HG02763 (cell line): Measurements from ENCODE around the gene LGALS3BP.
"Not testable (repeated sequence)": the region's sequence is repeated elsewhere in the genome, so short reads cannot be mapped to it uniquely, and the experiment has no call there.

Experiments
- ATAC-seq: cut with Tn5 transposase; IDR thresholded peaks from one replicate; pipeline ENCODE4 v1.9.1; 2021; ENCODE audit warnings: mild to moderate bottlenecking, moderate library complexity; ENCODE audit not compliant: unreplicated experiment

LGALS3BP gene

DNA sequence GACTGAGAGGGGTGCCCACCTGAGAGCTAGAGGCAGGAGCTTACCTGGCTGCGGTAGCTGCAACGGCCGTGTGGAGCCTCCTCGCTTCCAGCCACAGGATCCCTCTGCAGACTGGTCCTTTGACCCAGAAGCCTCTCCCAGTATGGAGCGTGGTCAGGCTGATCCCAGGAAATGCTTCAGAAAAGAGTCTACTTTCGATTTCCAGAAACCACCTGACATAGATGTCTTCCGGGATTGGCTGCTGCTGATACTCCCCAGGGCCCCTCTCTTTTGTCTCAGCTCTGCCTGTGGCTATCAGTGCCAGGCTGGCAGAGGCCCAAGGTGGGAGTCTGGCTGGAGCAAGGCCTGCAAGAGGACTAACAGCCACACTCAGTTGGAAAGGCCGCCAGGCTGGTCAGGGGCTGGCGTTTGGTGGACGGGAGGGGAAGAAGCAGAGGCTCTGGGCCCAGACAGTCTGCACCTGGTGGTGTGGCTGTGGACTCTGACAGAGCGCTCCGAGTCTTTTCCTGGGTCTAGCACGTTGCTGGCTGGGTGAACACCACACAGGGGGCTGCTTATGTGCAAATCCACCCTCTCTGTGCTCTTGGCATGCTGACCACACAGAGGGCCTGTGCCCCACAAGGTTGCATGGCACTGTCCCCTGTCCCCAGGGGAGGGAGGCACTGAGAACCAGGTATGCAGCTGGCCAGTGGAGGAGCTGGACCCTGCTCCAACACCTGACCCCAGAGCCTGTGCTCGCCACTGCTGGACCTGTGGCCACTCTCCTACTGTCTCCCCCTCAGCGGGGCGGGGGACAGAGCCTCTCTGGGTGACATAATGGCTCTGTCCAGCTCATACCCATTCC lies at the start of gene LGALS3BP:
Gene LGALS3BP (minus strand): TSS at position 144 of the 844 bp plus-strand sequence. CDS start 2,732 bp downstream, outside the sequence.
- ATAC-seq = no peak

GRCh38 chr17:79028496-79029326 lies 49.0 kb upstream of the LGALS3BP start:
- no peak for ATAC-seq

DNA sequence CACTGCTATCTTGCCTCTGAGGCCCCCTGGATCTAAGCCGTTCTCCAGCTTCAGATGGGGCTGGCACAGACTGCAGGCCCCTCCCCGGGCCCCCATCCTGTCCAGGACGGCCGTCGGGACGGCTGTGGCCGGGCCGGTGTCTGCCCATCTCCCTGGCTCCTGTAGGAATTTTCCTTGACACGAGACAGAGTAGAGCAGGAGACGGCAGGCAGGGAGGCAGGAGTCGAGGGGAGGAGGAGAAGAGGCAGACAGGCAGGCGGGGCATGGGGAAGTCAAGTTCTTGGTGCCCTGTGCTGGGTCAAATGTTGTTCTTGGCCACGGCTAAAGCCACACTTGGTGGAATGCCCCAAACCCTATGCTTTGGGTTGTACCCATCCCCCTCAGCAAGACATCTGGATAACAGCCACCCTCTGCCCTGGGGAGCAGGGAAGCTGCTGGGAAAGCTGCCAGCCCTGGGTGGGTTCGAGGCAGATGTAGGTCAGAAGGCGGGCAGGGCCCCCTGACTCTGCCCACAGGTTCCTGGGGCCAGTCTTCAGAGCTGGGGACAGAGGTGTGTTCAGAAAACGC lies 48.3 kb upstream of the LGALS3BP start:
- ATAC-seq = no peak

DNA sequence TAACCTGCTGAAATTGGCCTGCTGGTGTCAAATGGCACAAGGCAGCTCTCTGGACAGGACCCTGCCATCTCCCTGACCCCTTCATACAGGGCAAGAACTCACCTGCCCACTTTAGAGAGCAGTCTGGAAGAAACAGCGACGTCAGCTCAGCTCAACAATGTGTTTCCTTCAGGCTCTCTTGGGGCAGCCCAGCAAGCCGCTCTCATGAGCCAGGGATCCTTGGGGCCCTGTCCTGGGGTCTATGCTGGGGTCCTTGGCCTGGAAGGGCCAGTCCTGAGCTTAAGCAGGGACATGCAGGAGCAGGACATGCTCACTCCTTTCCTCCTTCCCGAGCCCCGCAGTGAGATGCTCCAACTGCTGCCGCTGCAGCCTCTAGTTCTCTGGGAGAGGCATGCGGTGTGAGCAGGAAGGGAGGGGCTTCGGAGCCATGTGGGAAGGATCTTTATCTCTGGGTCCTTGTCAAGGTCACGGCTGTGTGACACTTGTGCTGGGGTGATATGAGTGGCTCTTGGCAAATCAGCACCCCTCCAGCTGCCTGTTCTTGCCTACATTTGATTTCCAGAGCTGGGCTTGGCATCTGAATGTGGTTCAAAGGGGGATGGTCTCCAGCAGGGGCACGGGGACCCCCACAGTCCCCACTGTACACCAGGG lies 47.7 kb upstream of the LGALS3BP start:
- no peak for ATAC-seq

DNA sequence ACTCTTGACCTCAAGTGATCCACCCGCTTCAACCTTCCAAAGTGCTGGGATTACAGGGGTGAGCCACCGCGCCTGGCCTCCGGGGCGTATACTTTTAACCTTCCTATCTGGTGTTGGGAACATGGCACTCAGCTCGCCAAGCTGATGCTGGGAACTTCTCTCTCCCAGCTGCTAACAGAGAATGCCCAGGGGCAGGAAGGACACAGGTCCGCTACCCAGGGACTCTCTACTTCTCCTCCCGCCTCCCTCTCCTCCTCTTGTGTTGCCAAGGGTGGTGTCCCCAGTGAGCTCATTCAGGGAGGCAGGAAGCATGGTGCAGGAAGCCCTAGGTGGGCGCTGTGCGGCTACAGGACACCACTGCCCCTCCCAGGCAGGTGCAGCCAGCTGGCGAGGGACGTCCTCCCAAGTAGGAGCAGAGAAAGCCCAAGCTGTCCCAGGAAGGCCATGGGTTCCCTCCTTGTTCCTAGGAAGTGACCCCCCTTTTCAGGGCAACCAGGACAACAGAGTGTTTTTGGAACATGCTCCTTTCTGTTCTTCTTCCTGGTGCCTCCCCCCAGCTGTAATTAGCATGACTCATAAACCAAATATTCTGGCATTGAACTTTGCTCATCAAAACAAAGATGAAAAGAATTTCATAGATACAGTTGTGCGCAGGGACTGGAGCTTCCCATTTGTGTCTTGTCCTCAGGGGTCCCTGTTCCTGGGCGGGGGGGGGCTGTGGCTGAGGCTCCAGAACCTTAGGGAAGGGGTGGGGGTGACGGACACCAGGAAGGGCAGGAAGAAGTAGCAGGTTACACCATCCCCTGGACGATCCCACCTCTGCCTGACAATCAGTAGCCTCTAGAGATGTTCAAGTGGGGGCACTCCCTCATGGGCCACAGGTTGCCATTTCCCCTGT lies 46.9 kb upstream of the LGALS3BP start:
- no peak for ATAC-seq

GRCh38 chr17:79024901-79025737 lies 45.4 kb upstream of the LGALS3BP start:
- ATAC-seq = no peak

- ATAC-seq = no peak
Measured at GRCh38 chr17:79023886-79024771, 44.4 kb upstream of the LGALS3BP start, which contains the start of gene C1QTNF1. C1QTNF1 (plus strand) TSS chr17:79024169; CDS start chr17:79043969, 19,800 bp downstream.

GRCh38 chr17:79023180-79023705 lies 43.5 kb upstream of the LGALS3BP start:
- no peak for ATAC-seq

- ATAC-seq = no peak
Measured at GRCh38 chr17:79022507-79022991, 42.8 kb upstream of the LGALS3BP start.

GRCh38 chr17:79021929-79022328 lies 42.2 kb upstream of the LGALS3BP start:
- not testable (repeated sequence) for ATAC-seq

DNA sequence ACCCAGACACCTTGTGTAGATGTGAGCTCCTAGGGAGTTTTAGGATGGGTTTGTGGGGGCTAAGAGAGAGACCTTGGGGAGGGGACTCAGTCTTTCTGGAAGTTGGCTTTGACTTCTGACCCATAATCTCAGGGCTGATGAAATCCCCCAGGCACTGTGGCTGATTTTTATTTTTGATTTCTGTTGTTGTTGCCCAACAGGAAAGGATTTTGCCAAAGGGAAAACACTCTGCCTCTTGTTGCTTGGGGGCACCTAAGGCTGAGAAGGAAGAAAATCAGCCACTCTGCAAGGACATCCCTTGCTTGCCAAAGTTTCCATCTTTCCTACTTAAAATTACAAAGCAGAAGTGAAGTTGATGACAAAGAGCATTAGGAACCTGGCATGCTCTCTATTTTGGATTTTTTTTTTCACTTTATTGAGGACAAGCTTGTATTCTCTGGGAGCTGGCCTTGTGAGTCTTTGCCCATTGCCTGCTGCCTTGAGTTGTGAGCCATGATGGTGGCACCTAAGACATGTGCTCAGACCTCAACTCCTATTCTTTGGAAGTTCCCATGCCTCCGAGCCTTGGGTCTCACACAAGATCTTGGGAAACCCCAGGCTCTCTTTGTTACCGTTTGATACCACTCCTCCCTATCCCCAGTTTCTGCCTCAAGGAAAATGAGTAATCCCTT lies 41.0 kb upstream of the LGALS3BP start:
- ATAC-seq = no peak

DNA sequence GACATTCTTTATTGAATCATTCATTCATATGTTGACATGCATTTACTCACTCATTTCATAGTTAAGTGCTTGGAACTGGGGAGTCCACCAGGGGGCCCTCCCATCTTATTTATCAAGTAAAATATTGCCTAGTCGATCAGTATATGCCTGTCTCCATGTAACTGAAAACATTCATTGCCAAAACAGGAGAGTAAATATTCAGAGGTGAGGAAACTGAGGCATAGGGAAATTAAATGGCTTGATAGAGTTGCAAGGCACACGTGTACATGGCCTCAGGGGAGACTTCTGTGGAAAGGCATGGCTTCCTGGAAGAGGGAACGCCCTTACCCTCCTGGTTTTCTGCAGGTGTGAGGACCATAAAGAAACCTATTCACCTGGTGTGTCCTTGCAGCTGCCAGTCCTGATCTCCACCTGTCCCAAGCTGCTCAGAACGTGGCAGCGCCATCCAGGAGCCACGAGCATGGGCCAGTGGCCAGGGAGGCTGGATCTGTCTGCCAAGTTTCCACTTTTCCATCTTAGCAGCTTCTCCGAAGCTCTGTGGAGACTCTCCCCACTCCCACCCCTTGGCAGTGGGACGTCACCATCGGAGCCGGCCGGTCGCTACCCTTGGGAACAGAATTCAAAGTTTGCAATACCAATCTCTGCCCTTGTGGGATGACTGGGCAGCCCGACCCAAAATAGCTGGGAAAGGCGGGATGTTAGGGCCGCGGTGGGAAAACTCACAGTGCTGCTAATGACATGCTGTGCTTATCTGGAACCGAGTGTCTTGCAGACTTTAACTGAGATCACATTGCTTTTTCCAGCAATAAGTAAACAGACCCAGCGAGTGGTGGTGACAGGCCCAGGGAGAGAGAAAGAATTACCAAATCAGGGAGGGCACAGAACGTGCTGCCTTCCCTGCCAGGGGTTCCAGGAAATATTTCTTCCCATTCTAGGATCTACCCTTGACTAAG lies 40.2 kb upstream of the LGALS3BP start:
- no peak for ATAC-seq

DNA sequence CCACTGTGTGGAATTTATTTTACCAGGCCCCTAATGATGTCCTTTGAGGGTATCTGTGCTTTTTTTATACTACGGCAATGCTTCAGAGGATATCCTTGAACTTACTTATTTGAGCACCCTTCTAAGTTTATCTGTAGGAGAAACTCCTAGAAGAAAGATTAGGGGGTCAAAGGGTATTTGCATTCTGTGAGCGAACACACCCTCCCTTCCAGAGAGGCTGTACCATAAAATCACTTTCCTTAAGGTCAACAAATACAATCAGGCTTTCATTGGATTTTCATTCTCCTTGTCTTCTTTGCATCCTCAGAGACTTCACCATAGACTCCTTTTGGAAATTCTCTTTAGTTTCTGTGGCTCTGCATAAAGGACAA lies 39.5 kb upstream of the LGALS3BP start:
- ATAC-seq = no peak

DNA sequence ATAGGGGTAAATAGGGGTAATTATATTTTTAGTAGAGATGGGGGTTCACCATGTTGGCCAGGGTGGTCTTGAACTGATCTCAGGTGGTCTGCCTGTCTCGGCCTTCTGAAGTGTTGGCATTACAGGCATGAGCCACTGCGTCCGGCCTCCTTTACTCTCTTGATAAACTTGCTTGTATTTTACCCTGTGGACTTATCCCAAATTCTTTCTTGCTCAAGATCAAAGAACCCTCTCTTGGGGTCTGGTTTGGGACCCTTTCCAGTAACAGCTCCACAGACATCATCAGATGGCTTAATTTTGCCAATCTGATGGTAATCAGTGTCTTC lies 38.6 kb upstream of the LGALS3BP start:
- ATAC-seq = no peak

GRCh38 chr17:79017546-79018369 lies 38.0 kb upstream of the LGALS3BP start:
- no peak for ATAC-seq
